Caki2 (cell line): ENCODE results near the gene MYNN. TPM values are rescaled to one million over a fixed set of nuclear protein-coding genes. Genes with fewer than 3 reads are reported as not detected.
A peak's percentile ranks its signal among the peaks of the same experiment; 100 is the strongest.

Experiments
- DNase-seq: peaks from one replicate; pipeline ENCODE4 v3.0.0-alpha.2; 2015; ENCODE audit warnings: low read depth
- in situ Hi-C: cut with HindIII; loops from 2 replicates; pipeline ENCODE4 v1.10.0; 2016; ENCODE audit warnings: low sequenced_read_pairs, low pct_unique_long_range_greater_than_20kb, mixed read lengths
- total RNA-seq: library from RNA; depleted of rRNA; stranded (reverse); fragments of >200 nt; shearing (Covaris generic); gene quantifications from 2 replicates; pipeline ENCODE4 v1.2.3, GENCODE V29; 2014; ENCODE audit warnings: low replicate concordance; rRNA removed

The MYNN gene
- total RNA-seq, 1 experiment from 2014 or later, result 17.0 TPM

DNA sequence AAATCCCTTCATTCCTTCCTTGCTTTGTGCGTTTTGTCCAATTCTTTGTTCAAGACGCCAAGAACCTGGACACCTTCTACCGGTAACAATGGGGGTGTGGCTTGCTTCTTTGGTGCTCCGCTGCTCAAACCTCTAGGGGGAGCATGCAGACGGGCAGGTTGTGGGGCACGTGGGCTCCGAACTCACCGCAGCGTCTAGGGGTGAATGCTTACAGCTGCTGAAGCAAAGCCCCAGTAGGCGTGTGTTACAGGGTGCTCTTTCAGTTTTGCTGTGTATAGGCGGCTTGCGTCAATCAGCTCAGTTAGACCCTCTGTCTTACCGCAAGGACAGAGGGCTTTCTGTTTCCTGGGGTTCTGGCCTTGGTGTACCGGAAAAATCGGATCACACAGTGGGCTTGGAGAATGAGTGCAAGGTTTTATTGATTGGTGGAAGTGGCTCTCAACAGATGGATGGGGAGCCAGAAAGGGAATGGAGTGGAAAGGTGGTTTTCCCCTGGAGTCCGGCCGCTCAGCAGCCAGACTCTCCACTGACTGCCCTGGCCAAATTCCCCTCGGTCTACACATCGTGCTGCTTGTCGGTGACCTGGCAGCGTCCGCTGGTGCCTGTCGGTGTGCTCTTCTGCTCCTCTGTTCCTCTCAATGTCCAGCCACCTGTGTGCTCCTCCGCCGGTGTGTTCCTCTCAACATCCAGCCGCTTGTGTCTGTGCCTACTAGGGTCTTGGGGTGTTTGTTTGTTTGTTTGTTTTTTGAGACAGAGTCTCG lies 40.7 kb downstream of the MYNN start:
- DNase-seq, result peak; percentile 53
- in situ Hi-C loops, result no loop called here

DNA sequence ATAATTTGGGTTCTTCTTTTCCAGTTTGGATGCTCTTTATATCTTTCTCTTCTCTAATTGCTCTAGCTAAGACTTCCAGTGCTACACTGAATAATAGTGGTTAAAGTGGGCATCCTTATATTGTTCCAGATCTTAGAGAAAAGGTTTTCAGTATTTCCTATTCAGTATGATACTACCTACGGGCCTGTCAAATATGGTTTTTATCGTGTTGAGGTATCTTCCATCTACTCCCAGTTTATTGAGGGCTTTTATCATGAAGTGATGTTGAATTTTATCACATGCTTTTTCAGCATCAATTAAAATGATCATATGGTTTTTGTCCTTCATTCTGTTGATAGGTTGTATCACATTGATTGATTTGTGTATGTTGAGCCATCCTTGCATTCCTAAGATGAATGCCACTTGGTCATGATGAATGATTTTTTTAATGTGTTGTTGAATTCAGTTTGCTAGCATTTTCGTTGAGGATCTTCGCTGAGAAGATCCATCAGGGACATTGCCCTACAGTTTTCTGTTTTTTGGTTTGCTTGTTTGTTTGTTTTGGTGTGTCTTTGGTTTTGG lies 42.5 kb downstream of the MYNN start:
- DNase-seq, result no peak
- in situ Hi-C loops, result no loop called here

DNA sequence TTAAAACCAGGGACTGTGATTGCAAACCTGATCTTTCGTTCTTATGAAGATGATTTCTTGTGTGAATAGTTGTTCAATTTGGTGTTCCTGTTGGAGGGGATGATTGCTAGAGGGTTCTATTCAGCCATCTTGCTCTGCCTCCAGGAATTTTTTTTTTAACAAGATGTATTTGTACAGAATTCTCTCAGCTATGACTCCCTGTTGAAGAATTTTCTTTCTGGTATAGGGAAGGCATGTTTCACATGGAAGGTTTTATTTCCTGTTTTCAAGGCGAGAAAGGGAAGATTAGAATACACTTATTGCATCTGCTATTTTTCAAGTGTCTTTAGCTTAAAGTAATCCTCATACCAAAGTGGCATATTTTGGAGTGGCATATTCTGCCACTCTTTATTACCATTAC lies 45.1 kb downstream of the MYNN start:
- in situ Hi-C loops, result no loop called here
- no peak for DNase-seq

DNA sequence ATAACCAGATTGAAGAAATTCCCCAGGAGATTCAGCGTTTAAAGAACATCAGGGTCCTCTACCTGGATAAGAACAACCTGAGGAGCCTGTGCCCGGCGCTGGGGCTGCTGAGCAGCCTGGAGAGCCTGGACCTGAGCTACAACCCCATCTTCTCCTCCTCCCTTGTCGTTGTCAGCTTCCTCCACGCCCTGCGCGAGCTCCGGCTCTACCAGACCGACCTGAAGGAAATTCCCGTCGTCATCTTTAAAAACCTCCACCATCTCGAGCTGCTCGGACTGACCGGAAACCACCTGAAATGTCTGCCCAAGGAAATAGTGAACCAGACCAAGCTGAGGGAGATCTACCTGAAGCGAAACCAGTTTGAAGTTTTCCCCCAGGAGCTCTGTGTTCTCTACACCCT lies 48.9 kb downstream of the MYNN start:
- in situ Hi-C loops, result no loop called here
- no peak for DNase-seq

DNA sequence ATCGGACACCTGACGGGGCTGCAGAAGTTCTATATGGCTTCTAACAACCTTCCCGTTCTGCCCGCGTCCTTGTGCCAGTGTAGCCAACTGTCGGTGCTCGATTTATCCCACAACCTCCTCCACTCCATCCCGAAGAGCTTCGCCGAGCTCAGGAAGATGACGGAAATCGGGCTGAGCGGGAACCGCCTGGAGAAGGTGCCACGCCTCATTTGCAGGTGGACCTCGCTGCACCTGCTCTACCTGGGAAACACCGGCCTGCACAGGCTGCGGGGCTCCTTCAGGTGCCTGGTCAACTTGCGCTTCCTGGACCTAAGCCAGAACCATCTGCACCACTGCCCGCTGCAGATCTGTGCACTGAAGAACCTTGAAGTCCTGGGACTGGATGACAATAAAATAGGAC lies 49.3 kb downstream of the MYNN start:
- in situ Hi-C loops, result no loop called here
- no peak for DNase-seq

DNA sequence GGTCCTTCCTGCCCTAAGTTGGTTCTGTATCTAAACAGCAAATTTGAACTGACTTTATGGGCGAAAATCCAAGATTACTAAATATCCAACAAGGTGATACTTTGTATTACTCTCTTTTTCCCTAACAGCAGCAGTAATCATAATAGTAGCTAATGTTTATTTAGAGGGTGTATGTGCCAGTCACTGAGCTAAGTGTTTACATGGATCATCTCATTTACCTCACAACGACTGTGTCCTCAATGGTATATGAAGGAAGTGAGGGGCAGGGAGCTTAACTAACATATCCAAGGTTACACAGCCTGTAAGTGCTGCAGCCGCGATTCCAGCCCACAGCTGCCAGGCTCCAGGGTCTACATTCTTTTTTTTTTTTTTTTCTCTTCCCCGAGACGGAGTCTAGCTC lies 49.8 kb downstream of the MYNN start:
- DNase-seq, result no peak
- in situ Hi-C loops, result no loop called here

DNA sequence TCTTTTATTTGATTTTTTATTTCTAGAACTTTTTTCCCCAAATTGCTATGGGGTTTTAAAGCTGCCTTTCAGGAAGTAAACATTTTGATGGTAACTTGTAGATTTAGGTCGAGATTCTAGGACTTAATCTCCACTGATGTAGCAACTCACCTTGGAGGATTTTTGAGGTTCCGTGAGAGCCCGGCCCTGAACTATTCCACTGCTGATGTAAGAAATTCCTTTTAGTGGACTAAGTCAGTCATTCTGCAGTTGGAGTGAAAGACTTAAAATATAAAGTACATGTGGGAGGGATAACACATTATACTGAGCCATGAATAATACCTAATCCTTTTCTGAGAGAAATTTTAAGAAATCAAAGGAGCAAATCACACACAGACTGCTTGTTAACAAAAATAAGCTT lies 52.1 kb downstream of the MYNN start:
- in situ Hi-C loops, result no loop called here
- DNase-seq, result no peak

DNA sequence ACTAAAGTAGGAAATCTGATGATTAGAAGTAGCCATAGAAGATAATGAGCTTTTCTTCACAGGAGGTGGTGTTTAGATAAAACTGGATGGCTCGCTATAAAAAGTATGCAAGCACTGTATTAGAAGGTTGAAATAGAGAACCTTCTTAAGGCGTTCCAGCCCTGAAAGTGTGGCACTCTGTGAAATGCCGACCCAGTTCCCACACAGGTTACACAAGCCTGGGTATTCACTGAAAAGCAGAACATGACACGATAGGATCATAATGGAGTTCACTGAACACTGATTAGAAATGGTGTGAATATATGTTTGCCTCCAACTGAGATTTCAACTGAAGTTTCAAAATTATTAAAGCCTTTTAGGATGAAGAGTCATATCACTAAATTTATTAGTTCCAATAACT lies 54.5 kb downstream of the MYNN start:
- in situ Hi-C loops, result no loop called here
- DNase-seq, result no peak

DNA sequence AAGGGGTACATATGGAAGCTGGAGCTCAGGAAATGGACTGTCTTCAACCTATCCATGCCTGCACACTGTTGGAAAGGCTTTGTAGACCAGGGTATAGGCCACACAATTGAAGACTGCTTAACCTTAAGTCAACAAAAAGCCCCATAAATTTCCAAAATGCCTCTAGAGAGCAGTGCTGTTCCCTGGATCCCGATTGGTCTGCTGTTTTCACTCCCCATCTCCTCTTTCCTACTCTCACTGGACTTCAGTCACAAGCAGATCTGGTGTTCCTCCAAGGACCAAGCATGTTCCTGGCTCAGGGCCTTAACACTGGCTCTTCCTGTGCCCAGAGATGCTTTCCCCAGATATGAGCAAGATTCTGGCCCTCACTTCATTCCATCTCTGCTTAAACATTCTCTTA lies 62.3 kb downstream of the MYNN start:
- in situ Hi-C loops, result no loop called here
- DNase-seq, result no peak

DNA sequence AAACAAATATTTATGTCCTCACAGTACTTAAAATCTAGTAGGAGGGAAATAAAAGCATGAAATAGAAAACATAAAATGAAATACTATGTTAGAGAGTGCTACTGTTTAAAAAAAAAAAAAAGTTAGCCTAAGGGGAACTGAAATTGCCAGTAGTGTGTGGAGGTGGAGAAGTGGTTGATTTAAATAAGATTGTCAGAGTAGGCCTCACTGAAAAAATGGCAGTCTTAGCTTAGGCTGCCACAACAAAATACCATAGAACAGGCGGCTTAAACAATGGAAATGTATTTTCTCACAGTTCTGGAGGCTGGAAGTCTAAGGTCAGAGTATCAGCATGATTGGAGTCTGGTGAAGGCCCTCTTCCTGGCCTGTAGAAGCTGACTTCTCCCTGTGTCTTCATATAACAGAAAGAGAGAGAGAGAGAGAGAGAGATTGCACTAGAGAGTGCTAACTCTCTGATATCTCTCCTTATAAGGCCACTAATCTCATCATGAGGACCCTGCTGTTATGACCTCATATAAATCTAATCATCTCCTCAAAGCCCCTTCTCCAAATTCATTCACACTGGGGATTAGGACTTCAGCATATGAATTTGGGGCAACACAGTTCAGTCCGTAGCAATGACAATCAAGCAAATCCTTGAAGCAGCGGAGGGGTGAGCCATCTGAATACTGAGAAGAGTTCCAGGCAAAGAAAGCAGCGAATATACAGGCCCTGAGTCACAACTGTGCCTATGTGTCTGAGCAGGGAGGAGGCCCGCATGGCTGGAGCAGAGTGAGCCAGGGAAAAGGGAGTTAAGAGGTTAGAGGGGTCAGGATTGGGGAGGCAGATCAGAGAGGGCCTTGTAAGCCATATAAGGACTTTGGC lies 63.1 kb downstream of the MYNN start:
- no peak for DNase-seq
- in situ Hi-C loops, result no loop called here

DNA sequence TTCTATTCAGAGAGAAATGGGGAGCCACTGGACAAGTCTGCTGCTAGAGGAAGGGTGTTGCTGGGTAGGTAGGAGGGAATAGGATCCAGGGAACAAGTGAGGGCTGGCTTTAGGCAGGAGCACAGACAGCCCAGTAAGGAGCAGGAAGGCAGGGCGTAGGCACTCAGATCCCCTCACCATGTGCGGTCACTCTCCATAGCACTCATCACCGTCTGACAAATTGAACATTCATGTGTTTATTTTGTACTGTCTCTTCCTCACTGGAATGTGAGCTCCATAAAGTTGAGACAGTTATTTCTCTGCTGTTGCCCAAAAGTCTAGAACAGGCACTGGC lies 63.7 kb downstream of the MYNN start:
- in situ Hi-C loops, result no loop called here
- no peak for DNase-seq

DNA sequence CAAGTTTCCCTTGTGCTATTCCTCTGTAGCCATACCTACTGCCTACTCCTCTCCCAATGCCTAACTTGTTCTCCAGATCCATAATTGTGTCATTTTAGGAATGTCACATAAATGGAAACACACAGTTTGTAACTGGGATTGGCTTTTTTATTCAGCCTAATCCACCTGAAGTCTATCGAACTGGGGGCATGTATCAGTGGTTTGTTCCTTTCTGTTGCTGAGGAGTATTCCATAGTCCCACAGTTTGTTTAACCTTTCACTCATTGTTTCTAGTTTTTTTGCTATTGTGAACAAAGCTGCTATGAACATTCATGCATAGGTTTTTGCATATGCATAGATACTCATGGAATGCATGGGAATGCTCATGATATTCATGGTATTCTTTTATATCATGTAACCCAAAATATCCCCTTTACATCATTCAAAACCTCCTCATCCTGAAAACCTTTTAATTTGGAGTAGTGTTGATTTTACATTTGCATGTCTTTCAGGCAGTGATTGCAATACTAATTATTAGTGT lies 65.4 kb downstream of the MYNN start:
- no peak for DNase-seq
- in situ Hi-C loops, result no loop called here

Other genes with a start within 250 kb of the MYNN start
- gene MECOM, start 109.7 kb upstream of the MYNN start, total RNA-seq, result 1.1 and 3.6 TPM in 2 replicates
- 158 and 246 TPM in 2 replicates for gene TERC, start 8.3 kb upstream of the MYNN start, total RNA-seq
- gene ACTRT3, start 3.8 kb upstream of the MYNN start, total RNA-seq, result 0.34 and 0.81 TPM in 2 replicates
- gene LRRIQ4, start 39.5 kb downstream of the MYNN start, total RNA-seq, result not detected in 2 replicates
- gene LRRC34, start 39.5 kb downstream of the MYNN start, total RNA-seq, result 12.0 and 13.2 TPM in 2 replicates
- gene LRRC31, start 96.5 kb downstream of the MYNN start, total RNA-seq, result 0.47 and 0.98 TPM in 2 replicates
- gene SAMD7, start 138.2 kb downstream of the MYNN start, total RNA-seq, result not detected in 2 replicates
- 10.3 and 16.8 TPM in 2 replicates for gene SEC62, start 193.4 kb downstream of the MYNN start, total RNA-seq